Measurements from ENCODE around the gene NUP210.

DNA sequence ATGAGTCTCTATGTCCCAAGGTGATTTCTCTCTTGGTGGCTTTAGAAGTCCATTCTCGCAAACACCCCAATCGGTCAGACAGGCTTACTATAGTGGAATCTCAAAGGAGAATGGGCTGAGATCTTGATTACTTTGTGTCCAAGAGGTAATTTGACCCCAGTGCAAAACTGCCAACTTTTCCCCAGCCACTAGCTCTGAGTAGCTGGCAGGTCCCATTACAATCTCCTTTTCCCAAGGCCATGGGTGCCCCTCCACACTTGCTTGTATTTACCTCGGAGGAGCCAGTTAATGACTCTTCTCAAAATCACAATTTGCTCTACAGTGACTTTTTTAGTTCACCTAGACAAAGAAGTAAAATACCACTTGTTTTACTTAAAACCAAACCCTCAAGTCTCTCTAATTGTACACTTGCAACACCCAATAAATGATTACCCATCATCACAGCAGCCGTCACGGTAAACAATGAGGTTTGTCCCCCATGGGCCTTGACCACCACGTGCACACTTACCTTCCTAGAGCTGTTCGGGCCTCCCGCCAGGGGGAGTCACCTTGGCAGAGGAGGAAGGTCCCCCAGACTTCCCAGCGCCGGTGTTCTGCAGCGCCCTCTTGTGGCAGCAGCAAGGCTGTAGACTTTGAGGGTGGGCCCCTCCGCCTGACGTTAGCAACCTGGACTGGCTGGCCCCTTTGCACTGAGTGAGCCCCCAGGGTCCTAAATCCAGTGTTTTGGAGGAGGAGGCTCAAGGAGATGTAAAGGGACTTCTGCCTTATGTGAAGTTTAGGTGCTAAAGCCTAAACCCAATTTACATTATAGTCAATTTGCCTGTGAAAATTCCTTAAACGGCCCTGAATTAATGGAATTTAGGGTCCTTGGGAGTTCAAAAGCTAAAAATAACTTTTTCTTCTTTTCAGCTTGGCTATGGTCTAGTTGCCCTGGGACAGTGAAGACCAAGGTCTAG is 41.3 kb upstream of the NUP210 start:
- TF ChIP-seq, protein P1, sequence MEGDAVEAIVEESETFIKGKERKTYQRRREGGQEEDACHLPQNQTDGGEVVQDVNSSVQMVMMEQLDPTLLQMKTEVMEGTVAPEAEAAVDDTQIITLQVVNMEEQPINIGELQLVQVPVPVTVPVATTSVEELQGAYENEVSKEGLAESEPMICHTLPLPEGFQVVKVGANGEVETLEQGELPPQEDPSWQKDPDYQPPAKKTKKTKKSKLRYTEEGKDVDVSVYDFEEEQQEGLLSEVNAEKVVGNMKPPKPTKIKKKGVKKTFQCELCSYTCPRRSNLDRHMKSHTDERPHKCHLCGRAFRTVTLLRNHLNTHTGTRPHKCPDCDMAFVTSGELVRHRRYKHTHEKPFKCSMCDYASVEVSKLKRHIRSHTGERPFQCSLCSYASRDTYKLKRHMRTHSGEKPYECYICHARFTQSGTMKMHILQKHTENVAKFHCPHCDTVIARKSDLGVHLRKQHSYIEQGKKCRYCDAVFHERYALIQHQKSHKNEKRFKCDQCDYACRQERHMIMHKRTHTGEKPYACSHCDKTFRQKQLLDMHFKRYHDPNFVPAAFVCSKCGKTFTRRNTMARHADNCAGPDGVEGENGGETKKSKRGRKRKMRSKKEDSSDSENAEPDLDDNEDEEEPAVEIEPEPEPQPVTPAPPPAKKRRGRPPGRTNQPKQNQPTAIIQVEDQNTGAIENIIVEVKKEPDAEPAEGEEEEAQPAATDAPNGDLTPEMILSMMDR (IDR thresholded peaks at IDR 0.05): peak; percentile 58 to 74 (median 73)
- TF ChIP-seq POLR2A (IDR thresholded peaks at IDR 0.05): no peak

All from testis (tissue), 2 donors.